K562 (cell line): ENCODE measurements around the gene TMEM203. TPM values are rescaled to one million over a fixed set of nuclear protein-coding genes. Genes with fewer than 3 reads are reported as not detected.

Experiments used
- MGA ChIP-seq: fragments of 450-650 bp; IDR thresholded peaks from 2 replicates; pipeline ENCODE4 v1.6.1; 2016; ENCODE audit warnings: mild to moderate bottlenecking, moderate library complexity
- PPARD ChIP-seq: fragments of 250-450 bp; sonication (Bioruptor Pico); IDR thresholded peaks from 2 replicates; pipeline ENCODE4 v1.8.0; 2022; ENCODE audit warnings: inconsistent platforms, mild to moderate bottlenecking, moderate library complexity
- RERE ChIP-seq: sonication (generic); formaldehyde crosslinking; IDR thresholded peaks from 2 replicates; pipeline ENCODE4 v1.8.0; 2023; ENCODE audit warnings: missing genetic modification reagents, mild to moderate bottlenecking, borderline replicate concordance
- UBTF ChIP-seq, 2 experiments: IDR thresholded peaks; 2 replicates each; pipeline ENCODE4 v1.6.1; 2012; ENCODE audit warnings: improper control_type of control experiment in 2 of 2, low read depth in 2 of 2, low read length in 2 of 2, borderline replicate concordance in 1 of 2
- ZNF217 ChIP-seq: sonication (generic); formaldehyde crosslinking; IDR thresholded peaks from 2 replicates; pipeline ENCODE4 v1.8.0; 2022; ENCODE audit warnings: mild to moderate bottlenecking, missing genetic modification reagents
- ZNF77 ChIP-seq: fragments of 250-450 bp; sonication (Bioruptor Pico); IDR thresholded peaks from 2 replicates; pipeline ENCODE4 v1.5.0; 2020
- polyA plus RNA-seq, 8 experiments: library from polyadenylated mRNA; depleted of rRNA in 4 of 8; stranded (reverse) in 5 of 8; unstranded in 3 of 8; fragments of >200 nt; fragmentation: Nextera tagmentation in 2 of 8; fragmentation: Illumina TruSeq in 1 of 8; extraction: Ambion mirVana in 2 of 8; extraction: Trizol in 1 of 8; gene quantifications; 2 replicates each; pipeline versions ENCODE4 v1.2.1 to v1.2.3, GENCODE V29; 2011 to 2014; ENCODE audit warnings: inconsistent platforms in 1 of 8, missing spikeins in 1 of 8
- total RNA-seq, 7 experiments: library from RNA; depleted of rRNA in 6 of 7; stranded (reverse); fragments of >200 nt in 6 of 7; fragmentation: Illumina TruSeq in 2 of 7; extraction: Trizol in 2 of 7; gene quantifications; 2 replicates each; pipeline versions ENCODE4 v1.2.1 to v1.2.3, GENCODE V29; 2011 to 2021; ENCODE audit warnings: low replicate concordance in 1 of 7

TMEM203 gene
- total and polyA plus RNA-seq, 9 of the 15 experiments (the other 6 are each of a cell fraction or from before 2014, with no cell fraction given) = 8.8 to 59.5 (median 37.6) TPM

- no peak for TF ChIP-seq PPARD (CRISPR knock-in tag)
- no peak for TF ChIP-seq UBTF (IDR thresholded peaks at IDR 0.05; ENCODE audit: borderline replicate concordance in 1 of 2, low read depth in 2 of 2, low read length in 2 of 2)
- TF ChIP-seq RERE = no peak
- TF ChIP-seq ZNF77 = no peak
- no peak for TF ChIP-seq ZNF217 (CRISPR knock-in tag)
- TF ChIP-seq MGA = no peak
These were observed 48.7 kb downstream of the TMEM203 start (continued) for GRCh38 chr9:137156567-137157375.
